ENCODE data around the gene ACADM. TPM values are rescaled to one million over a fixed set of nuclear protein-coding genes. Genes with fewer than 3 reads are reported as not detected.

Gene ACADM
- total RNA-seq, 1 donor from 2014 or later, result 85.1 TPM

- H3K4me3 ChIP-seq, result no peak overlapping the region
- H3K4me2 ChIP-seq, result no peak overlapping the region
Measured at GRCh38 chr1:75708910-75709309, 15.6 kb upstream of the ACADM start.

GRCh38 chr1:75710832-75711231, 13.7 kb upstream of the ACADM start:
- no peak for DNase-seq (ENCODE audit: low spot score)
- H4K20me1 ChIP-seq (ENCODE audit: low read depth), result no peaks in the 10 kb centered on the region
- H3K27ac Mint-ChIP-seq, result no peak overlapping the region
- H2AFZ ChIP-seq (replicated peaks), result no peak overlapping the region
- H3K9ac ChIP-seq, result no peak overlapping the region
- H3K9me3 Mint-ChIP-seq, result no peaks in the 10 kb centered on the region
- no peaks in the 10 kb centered on the region for H3F3A ChIP-seq (ENCODE audit: low read depth)
- H3K36me3 ChIP-seq, result no peaks in the 10 kb centered on the region
- no peak for TF ChIP-seq EZH2phosphoT487 (IDR thresholded peaks at IDR 0.05)
- TF ChIP-seq CTCF (IDR thresholded peaks at IDR 0.05), result no peak
- no peak for TF ChIP-seq EZH2 (IDR thresholded peaks at IDR 0.05)
- H3K4me3 ChIP-seq, result no peak overlapping the region
- no peaks in the 10 kb centered on the region for H3K27me3 Mint-ChIP-seq (ENCODE audit: insufficient read depth, low read depth)
- no peaks in the 10 kb centered on the region for H3K4me1 ChIP-seq
- no peak overlapping the region for H3K4me3 Mint-ChIP-seq
- H3K9me3 ChIP-seq (ENCODE audit: low read depth), result no peaks in the 10 kb centered on the region
- H3K4me1 Mint-ChIP-seq, result no peaks in the 10 kb centered on the region
- H3K4me2 ChIP-seq, result no peak overlapping the region
- H3K27ac ChIP-seq, result no peak overlapping the region
- no peaks in the 10 kb centered on the region for H3K36me3 Mint-ChIP-seq
- no peaks in the 10 kb centered on the region for H3K79me2 ChIP-seq (ENCODE audit: low read depth)
- H3K27me3 ChIP-seq, result no peaks in the 10 kb centered on the region

More at GRCh38 chr1:75708910-75709309, 15.6 kb upstream of the ACADM start:
- H3K79me2 ChIP-seq (ENCODE audit: low read depth), result no peaks in the 10 kb centered on the region
- no peak for DNase-seq (ENCODE audit: low spot score)
- no peaks in the 10 kb centered on the region for H3K4me1 ChIP-seq
- Mint-ChIP-seq H3K4me3 (no peak overlapping the region), H3K27me3 (ENCODE audit: insufficient read depth, low read depth) (no peaks in the 10 kb centered on the region), H3K36me3 (no peaks in the 10 kb centered on the region), H3K4me1 (no peaks in the 10 kb centered on the region), H3K9me3 (no peaks in the 10 kb centered on the region), H3K27ac (no peak overlapping the region)
- no peaks in the 10 kb centered on the region for H3K9me3 ChIP-seq (ENCODE audit: low read depth)
- H3K27me3 ChIP-seq, result no peaks in the 10 kb centered on the region
- TF ChIP-seq EZH2 (IDR thresholded peaks at IDR 0.05) (no peak), EZH2phosphoT487 (IDR thresholded peaks at IDR 0.05) (no peak), CTCF (IDR thresholded peaks at IDR 0.05) (no peak)
- no peak overlapping the region for H3K9ac ChIP-seq
- no peak overlapping the region for H3K27ac ChIP-seq
- no peaks in the 10 kb centered on the region for H3F3A ChIP-seq (ENCODE audit: low read depth)
- H3K36me3 ChIP-seq, result no peaks in the 10 kb centered on the region
- no peaks in the 10 kb centered on the region for H4K20me1 ChIP-seq (ENCODE audit: low read depth)
- H2AFZ ChIP-seq (replicated peaks), result no peak overlapping the region

GRCh38 chr1:75711846-75712245, 12.7 kb upstream of the ACADM start:
- H2AFZ ChIP-seq (replicated peaks), result no peak overlapping the region
- no peaks in the 10 kb centered on the region for H3K79me2 ChIP-seq (ENCODE audit: low read depth)
- no peak overlapping the region for H3K4me3 Mint-ChIP-seq
- no peak overlapping the region for H3K9ac ChIP-seq
- H3K4me3 ChIP-seq, result no peak overlapping the region
- H4K20me1 ChIP-seq (ENCODE audit: low read depth), result no peaks in the 10 kb centered on the region
- no peak for DNase-seq (ENCODE audit: low spot score)
- no peaks in the 10 kb centered on the region for H3K4me1 ChIP-seq
- no peak overlapping the region for H3K27ac Mint-ChIP-seq
- no peaks in the 10 kb centered on the region for H3K36me3 ChIP-seq
- no peaks in the 10 kb centered on the region for H3F3A ChIP-seq (ENCODE audit: low read depth)
- no peaks in the 10 kb centered on the region for H3K36me3 Mint-ChIP-seq
- H3K4me1 Mint-ChIP-seq, result no peaks in the 10 kb centered on the region
- no peak overlapping the region for H3K4me2 ChIP-seq
- TF ChIP-seq EZH2phosphoT487 (IDR thresholded peaks at IDR 0.05) (no peak), EZH2 (IDR thresholded peaks at IDR 0.05) (no peak)
- no peaks in the 10 kb centered on the region for H3K9me3 Mint-ChIP-seq
- no peaks in the 10 kb centered on the region for H3K27me3 Mint-ChIP-seq (ENCODE audit: insufficient read depth, low read depth)
- no peaks in the 10 kb centered on the region for H3K27me3 ChIP-seq
- H3K9me3 ChIP-seq (ENCODE audit: low read depth), result no peaks in the 10 kb centered on the region
- no peak overlapping the region for H3K27ac ChIP-seq

- H3K79me2 ChIP-seq (ENCODE audit: low read depth), result no peaks in the 10 kb centered on the region
- no peaks in the 10 kb centered on the region for H3K27me3 ChIP-seq
- H3K4me1 Mint-ChIP-seq, result no peaks in the 10 kb centered on the region
- H2AFZ ChIP-seq (replicated peaks), result no peak overlapping the region
- H3K27me3 Mint-ChIP-seq (ENCODE audit: insufficient read depth, low read depth), result no peaks in the 10 kb centered on the region
- no peak overlapping the region for H3K4me3 ChIP-seq
- H3K4me3 Mint-ChIP-seq, result no peak overlapping the region
- H3K9me3 ChIP-seq (ENCODE audit: low read depth), result no peaks in the 10 kb centered on the region
- TF ChIP-seq EZH2 (IDR thresholded peaks at IDR 0.05) (no peak), CTCF (IDR thresholded peaks at IDR 0.05) (no peak), EZH2phosphoT487 (IDR thresholded peaks at IDR 0.05) (no peak)
- H3K36me3 Mint-ChIP-seq, result no peaks in the 10 kb centered on the region
- no peaks in the 10 kb centered on the region for H4K20me1 ChIP-seq (ENCODE audit: low read depth)
- DNase-seq (ENCODE audit: low spot score), result no peak
- H3K9me3 Mint-ChIP-seq, result no peaks in the 10 kb centered on the region
- H3K27ac ChIP-seq, result no peak overlapping the region
- no peaks in the 10 kb centered on the region for H3K4me1 ChIP-seq
- H3F3A ChIP-seq (ENCODE audit: low read depth), result no peaks in the 10 kb centered on the region
- no peak overlapping the region for H3K27ac Mint-ChIP-seq
- no peak overlapping the region for H3K4me2 ChIP-seq
- H3K9ac ChIP-seq, result no peak overlapping the region
- no peaks in the 10 kb centered on the region for H3K36me3 ChIP-seq
Measured at GRCh38 chr1:75712306-75712705, 12.2 kb upstream of the ACADM start.

All from neural progenitor cell (in vitro differentiated cells).